Endothelial cell of umbilical vein (primary cell): ENCODE data around the gene MAPK8. TPM values are rescaled to one million over a fixed set of nuclear protein-coding genes. Genes with fewer than 3 reads are reported as not detected.

ENCODE experiments used
- BruUV-seq: library from RNA; stranded (reverse); fragments of 400-500 nt; replicated peaks from 2 replicates; lab custom pipeline; 2021; lab: Mats Ljungman, UMichigan
- CTCF ChIA-PET: fragments of 300-600, 350-600 bp; sonication (Branson Sonifier 250); formaldehyde crosslinking; loops from one replicate; lab custom pipeline; 2021; ENCODE audit warnings: antibody characterized with exemption, inconsistent platforms; lab: Charles Lee
- POLR2A ChIA-PET: fragments of 300-600, 350-600 bp; sonication (Branson Sonifier 250); formaldehyde crosslinking; loops from one replicate; lab custom pipeline; 2021; ENCODE audit warnings: antibody characterized with exemption, inconsistent platforms; lab: Charles Lee
- DNase-seq: peaks from one replicate; pipeline ENCODE4 v3.0.0-alpha.2; 2011; ENCODE audit warnings: low read depth, low spot score
- FAIRE-seq: peaks from 2 replicates; lab custom pipeline; 2011; peaks lifted over from hg19 to GRCh38; lab: Jason Lieb, UNC
- H2AFZ ChIP-seq: 2 replicates; pipeline ENCODE4 v1.6.0; 2012; ENCODE audit warnings: low read depth, low read length, control low read depth, inconsistent platforms
- H3K27ac ChIP-seq: 2 replicates; pipeline ENCODE4 v1.5.1; 2011; ENCODE audit warnings: low read depth, mild to moderate bottlenecking, control low read depth, low read length, moderate library complexity; ENCODE audit not compliant: insufficient read depth
- H3K27me3 ChIP-seq, 2 experiments: 2 replicates each; pipeline versions ENCODE4 v1.6.0 to v1.6.1; 2011; ENCODE audit warnings: low read length in 2 of 2, mixed read lengths in 1 of 2; ENCODE audit not compliant: control insufficient read depth in 2 of 2, insufficient read depth in 2 of 2
- H3K36me3 ChIP-seq, 2 experiments: 2 replicates in 1 of 2; 3 replicates in 1 of 2; pipeline ENCODE4 v1.5.1; 2011; ENCODE audit warnings: low read length in 2 of 2, mild to moderate bottlenecking in 1 of 2, moderate library complexity in 1 of 2; ENCODE audit not compliant: control insufficient read depth in 2 of 2, insufficient read depth in 2 of 2; ENCODE audit errors: extremely low read depth in 1 of 2
- H3K4me1 ChIP-seq: 3 replicates; pipeline ENCODE4 v1.5.1; 2011; ENCODE audit warnings: mild to moderate bottlenecking, low read length; ENCODE audit not compliant: control insufficient read depth, insufficient read depth; ENCODE audit errors: extremely low read depth
- H3K4me2 ChIP-seq: 2 replicates; pipeline ENCODE4 v1.6.1; 2011; ENCODE audit warnings: low read length, control low read depth, mixed read lengths; ENCODE audit not compliant: insufficient read depth
- H3K4me3 ChIP-seq, 3 experiments: fragments of 200-600 bp in 1 of 3; sonication (generic), shearing (Covaris generic) in 1 of 3; replicated peaks in 1 of 3; 2 replicates each; pipeline ENCODE4 v1.5.1; 2011 to 2016; ENCODE audit warnings: control low read depth in 3 of 3, low read length in 3 of 3, mild to moderate bottlenecking in 2 of 3, inconsistent platforms in 1 of 3, low read depth in 1 of 3, moderate library complexity in 1 of 3; ENCODE audit not compliant: insufficient read depth in 1 of 3
- H3K79me2 ChIP-seq: 2 replicates; pipeline ENCODE4 v1.6.0; 2012; ENCODE audit warnings: low read length, inconsistent platforms; ENCODE audit not compliant: control insufficient read depth, insufficient read depth
- H3K9ac ChIP-seq: replicated peaks from 2 replicates; pipeline ENCODE3; 2011; ENCODE audit warnings: low read length, control low read depth; ENCODE audit not compliant: insufficient read depth; ENCODE audit errors: extremely low read depth
- H3K9me1 ChIP-seq: replicated peaks from 3 replicates; pipeline ENCODE4 v1.6.0; 2011; ENCODE audit warnings: mild to moderate bottlenecking, low read length; ENCODE audit not compliant: control insufficient read depth, insufficient read depth; ENCODE audit errors: extremely low read depth
- H3K9me3 ChIP-seq: replicated peaks from 2 replicates; pipeline ENCODE4 v1.5.1; 2012; ENCODE audit warnings: low read length, inconsistent platforms; ENCODE audit not compliant: control insufficient read depth, insufficient read depth
- H4K20me1 ChIP-seq: replicated peaks from 2 replicates; pipeline ENCODE3; 2011; ENCODE audit warnings: mild to moderate bottlenecking, low read length; ENCODE audit not compliant: control insufficient read depth, insufficient read depth; ENCODE audit errors: extremely low read depth
- EZH2 ChIP-seq: IDR thresholded peaks from 2 replicates; pipeline ENCODE4 v1.6.1; 2012; ENCODE audit warnings: borderline replicate concordance, low read depth, mild to moderate bottlenecking, moderate library complexity, low read length, inconsistent platforms; ENCODE audit not compliant: severe bottlenecking
- FOS ChIP-seq: IDR thresholded peaks from 2 replicates; pipeline ENCODE4 v1.6.1; 2011; ENCODE audit warnings: mild to moderate bottlenecking, low read length, moderate library complexity, borderline replicate concordance; ENCODE audit not compliant: insufficient read depth
- GATA2 ChIP-seq: IDR thresholded peaks from 2 replicates; pipeline ENCODE4 v1.7.0; 2011; ENCODE audit warnings: low read depth, mild to moderate bottlenecking, moderate library complexity, mixed read lengths, low read length; ENCODE audit not compliant: insufficient read length, insufficient read depth
- JUN ChIP-seq: IDR thresholded peaks from 2 replicates; pipeline ENCODE4 v1.6.1; 2011; ENCODE audit warnings: borderline replicate concordance, low read depth; ENCODE audit not compliant: insufficient read length, insufficient read depth
- MYC ChIP-seq: IDR thresholded peaks from one replicate; pipeline ENCODE4 v1.6.1; 2011; ENCODE audit warnings: mild to moderate bottlenecking, low read depth, low read length
- POLR2A ChIP-seq: IDR thresholded peaks from 2 replicates; pipeline ENCODE4 v1.6.1; 2012; ENCODE audit warnings: low read depth, mild to moderate bottlenecking, control low read depth, low read length
- POLR2AphosphoS5 ChIP-seq: IDR thresholded peaks from 2 replicates; pipeline ENCODE4 v1.6.1; 2012; ENCODE audit warnings: low read depth, mild to moderate bottlenecking, control low read depth, low read length, moderate library complexity; ENCODE audit not compliant: insufficient read depth
- dilution Hi-C: fragments of 300-500 bp; cut with MboI; formaldehyde crosslinking; loops from one replicate; pipeline ENCODE4 v1.15.0; 2019; ENCODE audit warnings: low sequenced_read_pairs; ENCODE audit not compliant: extremely low pct_ligation_motif_present
- intact Hi-C: fragments of 100-400 bp; cut with micrococcal nuclease; formaldehyde crosslinking; loops from one replicate; pipeline ENCODE4 v1.10.0; 2022
- polyA plus RNA-seq, 4 experiments: library from polyadenylated mRNA; depleted of rRNA in 3 of 4; stranded (reverse) in 3 of 4; unstranded in 1 of 4; fragments of >200 nt; gene quantifications; 2 replicates each; pipeline versions ENCODE4 v1.2.1 to v1.2.3, GENCODE V29; 2011 to 2012; ENCODE audit warnings: missing spikeins in 1 of 4
- total RNA-seq: library from RNA; stranded (reverse); gene quantifications from 2 replicates; pipeline ENCODE4 v1.2.3, GENCODE V29; 2021
- TF ChIP-seq, protein P1 (sequence below), 2 donors: IDR thresholded peaks; 1 replicate in 1 of 2; 2 replicates in 1 of 2; pipeline ENCODE4 v1.5.1; 2011; ENCODE audit warnings: low read length in 2 of 2, mild to moderate bottlenecking in 2 of 2, moderate library complexity in 2 of 2, control low read depth in 1 of 2, inconsistent platforms in 1 of 2, low read depth in 1 of 2; ENCODE audit not compliant: insufficient read depth in 1 of 2; ENCODE audit errors: extremely low read depth in 1 of 2
- TF ChIP-seq, protein P2 (sequence below): IDR thresholded peaks from 2 replicates; pipeline ENCODE4 v1.6.1; 2011; ENCODE audit not compliant: insufficient read depth, insufficient read length

Gene MAPK8
- total and polyA plus RNA-seq, 2 donors (not counting 3 experiments of a cell fraction or from before 2014, with no cell fraction given), result 25.3 to 56.2 TPM

DNA sequence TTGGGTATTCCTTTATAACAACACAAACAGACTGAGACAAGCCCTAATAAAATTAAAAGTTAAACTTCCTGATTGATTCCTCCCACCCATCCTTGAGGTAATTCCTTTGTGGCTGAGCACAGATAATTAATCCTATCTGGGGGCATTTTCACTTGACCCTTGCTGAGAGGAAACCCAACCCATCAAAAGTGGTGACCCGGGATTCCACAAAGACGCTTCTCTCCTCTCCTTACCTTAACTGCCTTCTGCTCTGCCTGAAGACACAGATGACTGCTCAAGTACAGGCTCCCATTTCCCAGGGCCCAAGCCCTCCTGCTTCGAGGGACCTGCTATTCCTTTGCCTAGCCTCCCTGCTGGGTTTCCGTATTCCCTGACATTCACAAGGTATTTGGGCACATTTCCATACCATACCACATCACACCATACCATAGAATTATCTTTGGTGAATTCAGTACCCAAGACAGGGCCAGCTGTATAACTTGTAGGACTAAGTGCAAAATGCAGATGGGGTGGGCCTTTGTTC is 9.8 kb upstream of the MAPK8 start:
- no peaks in the 10 kb centered on the region for H3K9me1 ChIP-seq
- H3K4me1 ChIP-seq, result no peaks in the 10 kb centered on the region
- no peak overlapping the region for H3K9ac ChIP-seq
- peaks cover 10 to 14% of the 10 kb centered on the region in 2 experiments for H3K27me3 ChIP-seq
- no peak overlapping the region for H3K4me2 ChIP-seq
- DNase-seq (no peak), FAIRE-seq (no peak)
- dilution Hi-C loops (no loop called here), intact Hi-C loops (no loop called here)
- no peak overlapping the region for H3K4me3 ChIP-seq
- no peak overlapping the region for H3K27ac ChIP-seq
- H3K36me3 ChIP-seq, result no peaks in the 10 kb centered on the region
- ChIA-PET POLR2A (no interaction called here), CTCF (no interaction called here)
- H2AFZ ChIP-seq, result no peak overlapping the region
- no peaks in the 10 kb centered on the region for H4K20me1 ChIP-seq
- TF ChIP-seq JUN, result no peak
- no peak for TF ChIP-seq POLR2A
- TF ChIP-seq, protein P1, sequence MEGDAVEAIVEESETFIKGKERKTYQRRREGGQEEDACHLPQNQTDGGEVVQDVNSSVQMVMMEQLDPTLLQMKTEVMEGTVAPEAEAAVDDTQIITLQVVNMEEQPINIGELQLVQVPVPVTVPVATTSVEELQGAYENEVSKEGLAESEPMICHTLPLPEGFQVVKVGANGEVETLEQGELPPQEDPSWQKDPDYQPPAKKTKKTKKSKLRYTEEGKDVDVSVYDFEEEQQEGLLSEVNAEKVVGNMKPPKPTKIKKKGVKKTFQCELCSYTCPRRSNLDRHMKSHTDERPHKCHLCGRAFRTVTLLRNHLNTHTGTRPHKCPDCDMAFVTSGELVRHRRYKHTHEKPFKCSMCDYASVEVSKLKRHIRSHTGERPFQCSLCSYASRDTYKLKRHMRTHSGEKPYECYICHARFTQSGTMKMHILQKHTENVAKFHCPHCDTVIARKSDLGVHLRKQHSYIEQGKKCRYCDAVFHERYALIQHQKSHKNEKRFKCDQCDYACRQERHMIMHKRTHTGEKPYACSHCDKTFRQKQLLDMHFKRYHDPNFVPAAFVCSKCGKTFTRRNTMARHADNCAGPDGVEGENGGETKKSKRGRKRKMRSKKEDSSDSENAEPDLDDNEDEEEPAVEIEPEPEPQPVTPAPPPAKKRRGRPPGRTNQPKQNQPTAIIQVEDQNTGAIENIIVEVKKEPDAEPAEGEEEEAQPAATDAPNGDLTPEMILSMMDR (IDR thresholded peaks at IDR 0.05; ENCODE audit: extremely low read depth in 1 of 2, insufficient read depth in 1 of 2, low read depth in 1 of 2, low read length in 2 of 2), result no peak
- TF ChIP-seq MYC, result no peak
- no peaks in the 10 kb centered on the region for H3K9me3 ChIP-seq
- H3K79me2 ChIP-seq, result no peaks in the 10 kb centered on the region
- no TSS peak for BruUV-seq

DNA sequence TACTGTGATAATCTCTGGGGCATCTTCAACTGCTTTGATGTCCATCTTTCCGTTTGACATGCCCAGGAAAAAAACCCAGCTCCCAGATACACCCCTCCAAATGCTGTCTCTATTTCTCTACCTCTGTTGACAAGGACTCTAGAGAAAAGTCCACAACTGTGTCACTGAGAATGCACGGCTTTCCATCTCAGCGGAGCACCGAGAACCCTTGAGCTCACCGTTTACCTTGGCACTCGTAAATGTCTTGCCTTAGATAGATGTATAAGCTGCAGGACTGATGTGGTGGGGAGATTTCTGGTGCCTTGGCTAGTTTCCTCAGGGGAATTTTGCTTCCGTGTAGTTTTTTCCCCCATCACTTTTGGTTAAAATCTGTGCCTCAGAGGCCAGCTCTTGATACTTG is 7.4 kb upstream of the MAPK8 start:
- Histone ChIP-seq H3K27ac (no peak overlapping the region), H3K9ac (no peak overlapping the region), H2AFZ (no peak overlapping the region), H3K9me1 (no peaks in the 10 kb centered on the region), H3K9me3 (no peaks in the 10 kb centered on the region), H3K4me3 (no peak overlapping the region), H3K4me1 (no peaks in the 10 kb centered on the region), H3K36me3 (no peaks in the 10 kb centered on the region), H4K20me1 (no peaks in the 10 kb centered on the region), H3K79me2 (no peaks in the 10 kb centered on the region), H3K27me3 (peaks cover 16 to 19% of the 10 kb centered on the region in 2 experiments), H3K4me2 (no peak overlapping the region)
- DNase-seq, result no peak
- no peak for FAIRE-seq
- BruUV-seq, result no TSS peak
- no peak for TF ChIP-seq GATA2
- TF ChIP-seq, protein P1 (IDR thresholded peaks at IDR 0.05; ENCODE audit: extremely low read depth in 1 of 2, insufficient read depth in 1 of 2, low read depth in 1 of 2, low read length in 2 of 2), result no peak
- TF ChIP-seq EZH2, result no peak
- TF ChIP-seq, protein P2, sequence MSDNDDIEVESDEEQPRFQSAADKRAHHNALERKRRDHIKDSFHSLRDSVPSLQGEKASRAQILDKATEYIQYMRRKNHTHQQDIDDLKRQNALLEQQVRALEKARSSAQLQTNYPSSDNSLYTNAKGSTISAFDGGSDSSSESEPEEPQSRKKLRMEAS, result no peak
- TF ChIP-seq FOS, result no peak
- TF ChIP-seq POLR2AphosphoS5, result no peak
- no peak for TF ChIP-seq MYC
- TF ChIP-seq JUN, result no peak
- CTCF ChIA-PET, result no interaction called here
- intact Hi-C loops (no loop called here), dilution Hi-C loops (no loop called here)
- POLR2A ChIA-PET, result no interaction called here
